ENCODE results near the gene KRTAP5-2. TPM values are rescaled to one million over a fixed set of nuclear protein-coding genes. Genes with fewer than 3 reads are reported as not detected.

KRTAP5-2 gene
- total RNA-seq, 1 donor from 2014 or later = not detected

DNA sequence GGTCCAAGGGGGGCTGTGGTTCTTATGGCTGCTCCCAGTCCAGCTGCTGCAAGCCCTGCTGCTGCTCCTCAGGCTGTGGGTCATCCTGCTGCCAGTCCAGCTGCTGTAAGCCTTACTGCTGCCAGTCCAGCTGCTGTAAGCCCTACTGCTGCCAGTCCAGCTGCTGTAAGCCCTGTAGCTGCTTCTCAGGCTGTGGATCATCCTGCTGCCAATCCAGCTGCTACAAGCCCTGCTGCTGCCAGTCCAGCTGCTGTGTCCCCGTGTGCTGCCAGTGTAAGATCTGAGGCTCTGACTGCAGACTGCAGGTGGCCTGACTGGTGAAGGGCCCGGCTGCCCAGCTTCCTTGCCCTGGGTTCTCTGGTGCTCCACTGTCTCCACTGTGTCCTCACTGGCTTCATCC, 32.2 kb upstream of the KRTAP5-2 start:
- no peak for DNase-seq (ENCODE audit: low read depth)
- no peaks in the 10 kb centered on the region for H3K36me3 ChIP-seq (ENCODE audit: control insufficient read depth, insufficient read depth, low read length)
- no peak overlapping the region for H3K4me3 ChIP-seq (ENCODE audit: low read depth, low read length)
- TF ChIP-seq, protein P1, sequence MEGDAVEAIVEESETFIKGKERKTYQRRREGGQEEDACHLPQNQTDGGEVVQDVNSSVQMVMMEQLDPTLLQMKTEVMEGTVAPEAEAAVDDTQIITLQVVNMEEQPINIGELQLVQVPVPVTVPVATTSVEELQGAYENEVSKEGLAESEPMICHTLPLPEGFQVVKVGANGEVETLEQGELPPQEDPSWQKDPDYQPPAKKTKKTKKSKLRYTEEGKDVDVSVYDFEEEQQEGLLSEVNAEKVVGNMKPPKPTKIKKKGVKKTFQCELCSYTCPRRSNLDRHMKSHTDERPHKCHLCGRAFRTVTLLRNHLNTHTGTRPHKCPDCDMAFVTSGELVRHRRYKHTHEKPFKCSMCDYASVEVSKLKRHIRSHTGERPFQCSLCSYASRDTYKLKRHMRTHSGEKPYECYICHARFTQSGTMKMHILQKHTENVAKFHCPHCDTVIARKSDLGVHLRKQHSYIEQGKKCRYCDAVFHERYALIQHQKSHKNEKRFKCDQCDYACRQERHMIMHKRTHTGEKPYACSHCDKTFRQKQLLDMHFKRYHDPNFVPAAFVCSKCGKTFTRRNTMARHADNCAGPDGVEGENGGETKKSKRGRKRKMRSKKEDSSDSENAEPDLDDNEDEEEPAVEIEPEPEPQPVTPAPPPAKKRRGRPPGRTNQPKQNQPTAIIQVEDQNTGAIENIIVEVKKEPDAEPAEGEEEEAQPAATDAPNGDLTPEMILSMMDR (IDR thresholded peaks at IDR 0.05; ENCODE audit: insufficient read depth, low read length, poor library complexity, severe bottlenecking) = no peak
- peaks cover 36% of the 10 kb centered on the region for H3K27me3 ChIP-seq (ENCODE audit: control insufficient read depth, insufficient read depth, low read length)

DNA sequence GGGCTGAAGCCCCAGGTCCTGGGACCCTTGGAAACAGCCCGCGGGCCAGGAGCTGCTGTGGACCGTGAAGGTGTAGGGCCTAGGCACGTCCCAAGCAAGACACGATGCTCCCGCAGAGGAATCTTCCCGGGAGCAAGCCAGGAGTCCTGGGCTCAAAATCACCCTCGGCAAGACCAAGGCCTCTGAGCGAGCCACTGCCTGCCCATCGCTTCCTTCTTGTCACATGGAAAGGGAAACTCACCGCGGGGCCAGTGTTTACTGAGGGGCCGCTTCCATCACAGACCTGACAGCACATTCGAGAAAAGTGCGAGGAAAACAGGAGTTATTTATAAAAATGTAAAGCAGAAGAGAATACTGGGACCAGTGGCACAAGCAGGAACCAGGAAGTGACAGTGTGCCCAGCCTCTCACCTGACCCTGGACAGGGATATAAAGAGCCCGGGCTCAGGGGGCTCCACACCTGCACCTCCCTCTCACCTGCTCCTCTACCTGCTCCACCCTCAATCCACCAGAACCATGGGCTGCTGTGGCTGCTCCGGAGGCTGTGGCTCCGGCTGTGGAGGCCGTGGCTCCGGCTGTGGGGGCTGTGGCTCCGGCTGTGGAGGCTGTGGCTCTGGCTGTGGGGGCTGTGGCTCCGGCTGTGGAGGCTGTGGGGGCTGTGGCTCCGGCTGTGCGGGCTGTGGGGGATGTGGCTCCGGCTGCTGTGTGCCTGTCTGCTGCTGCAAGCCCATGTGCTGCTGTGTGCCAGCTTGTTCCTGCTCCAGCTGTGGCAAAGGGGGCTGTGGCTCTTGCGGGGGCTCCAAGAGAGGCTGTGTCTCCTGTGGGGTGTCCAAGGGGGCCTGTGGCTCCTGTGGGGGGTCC, 31.5 kb upstream of the KRTAP5-2 start, which contains the start of gene KRTAP5-5:
TSS of gene KRTAP5-5 (plus strand) at position 450 of the 860 bp plus-strand sequence. CDS start at position 516, 66 bp downstream.
- peaks cover 41% of the 10 kb centered on the region for H3K27me3 ChIP-seq (ENCODE audit: control insufficient read depth, insufficient read depth, low read length)

DNA sequence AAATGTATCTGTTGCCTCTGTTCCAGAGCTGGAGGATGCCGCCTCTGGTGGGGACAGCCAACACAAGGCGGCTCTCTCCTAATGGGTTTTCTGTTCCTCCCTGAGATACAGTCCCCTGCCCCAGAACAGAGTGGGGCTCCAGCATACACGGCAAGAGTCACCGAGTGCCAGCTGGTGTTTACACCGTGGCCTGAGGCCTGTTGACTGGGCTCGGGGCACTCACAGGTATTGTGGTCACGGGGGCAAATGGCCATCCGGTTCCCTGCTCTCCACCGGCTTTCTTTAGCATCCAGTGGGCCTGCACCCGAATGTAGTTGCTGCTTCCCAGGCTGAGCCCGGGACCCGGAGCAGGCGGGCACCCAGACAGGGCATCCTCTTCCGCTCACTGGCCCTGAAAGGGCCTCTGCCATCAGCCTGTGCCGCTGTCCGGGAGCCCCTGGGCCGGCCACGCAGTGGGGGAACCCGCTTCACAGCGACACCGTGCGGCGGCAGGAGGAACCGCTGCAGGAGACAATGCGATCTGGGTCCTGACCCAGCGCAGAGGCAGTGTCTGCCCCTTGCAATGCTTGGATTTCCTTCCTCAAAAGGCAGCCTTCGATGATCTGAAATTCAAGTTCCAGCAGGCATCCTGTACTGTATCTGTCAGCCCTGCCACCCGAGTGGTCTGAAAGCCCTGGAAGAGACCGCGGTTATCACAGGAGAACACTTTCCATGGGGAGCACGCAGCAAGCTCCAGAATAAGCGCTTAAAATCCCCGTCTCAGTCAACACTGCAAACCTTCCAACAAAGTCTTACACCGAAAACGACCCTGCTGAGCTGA, 30.6 kb upstream of the KRTAP5-2 start:
- no peak for DNase-seq (ENCODE audit: low read depth)
- H3K27me3 ChIP-seq (ENCODE audit: control insufficient read depth, insufficient read depth, low read length) = peaks cover 39% of the 10 kb centered on the region
- H3K4me3 ChIP-seq (ENCODE audit: low read depth, low read length) = no peak overlapping the region

More for the DNA sequence above, 31.5 kb upstream of the KRTAP5-2 start, which contains the start of gene KRTAP5-5:
- no peak within 1 kb of the TSS for H3K4me3 ChIP-seq (ENCODE audit: low read depth, low read length)
- no peaks in the 10 kb centered on the region for H3K36me3 ChIP-seq (ENCODE audit: control insufficient read depth, insufficient read depth, low read length)
- TF ChIP-seq, protein P1 (IDR thresholded peaks at IDR 0.05; ENCODE audit: insufficient read depth, low read length, poor library complexity, severe bottlenecking) = no peak
- DNase-seq (ENCODE audit: low read depth) = no peak

DNA sequence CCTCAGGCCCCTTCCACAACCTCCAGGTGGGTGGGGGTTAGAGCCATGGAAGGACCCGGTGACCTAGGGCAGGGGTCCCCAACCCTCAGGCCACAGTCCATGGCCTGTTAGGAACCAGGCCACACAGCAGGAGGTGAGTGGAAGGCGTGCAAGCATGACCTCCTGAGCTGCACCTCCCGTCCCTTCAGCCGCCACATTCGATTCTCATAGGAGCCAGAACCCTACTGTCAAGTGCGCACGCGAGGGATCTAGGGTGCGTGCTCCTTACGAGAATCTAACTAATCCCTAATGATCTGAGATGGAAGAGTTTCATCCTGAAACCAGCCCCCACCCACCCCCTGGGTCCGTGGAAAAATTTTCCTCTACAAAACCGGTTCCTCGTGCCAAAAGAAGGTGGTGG, 27.4 kb upstream of the KRTAP5-2 start:
- Histone ChIP-seq H3K27me3 (ENCODE audit: control insufficient read depth, insufficient read depth, low read length) (peaks cover 24% of the 10 kb centered on the region), H3K36me3 (ENCODE audit: control insufficient read depth, insufficient read depth, low read length) (no peaks in the 10 kb centered on the region), H3K4me3 (ENCODE audit: low read depth, low read length) (no peak overlapping the region)
- no peak for DNase-seq (ENCODE audit: low read depth)
- TF ChIP-seq, protein P1 (IDR thresholded peaks at IDR 0.05; ENCODE audit: insufficient read depth, low read length, poor library complexity, severe bottlenecking) = no peak

More for the DNA sequence above, 30.6 kb upstream of the KRTAP5-2 start:
- no peaks in the 10 kb centered on the region for H3K36me3 ChIP-seq (ENCODE audit: control insufficient read depth, insufficient read depth, low read length)
- TF ChIP-seq, protein P1 (IDR thresholded peaks at IDR 0.05; ENCODE audit: insufficient read depth, low read length, poor library complexity, severe bottlenecking) = peak; percentile 96

DNA sequence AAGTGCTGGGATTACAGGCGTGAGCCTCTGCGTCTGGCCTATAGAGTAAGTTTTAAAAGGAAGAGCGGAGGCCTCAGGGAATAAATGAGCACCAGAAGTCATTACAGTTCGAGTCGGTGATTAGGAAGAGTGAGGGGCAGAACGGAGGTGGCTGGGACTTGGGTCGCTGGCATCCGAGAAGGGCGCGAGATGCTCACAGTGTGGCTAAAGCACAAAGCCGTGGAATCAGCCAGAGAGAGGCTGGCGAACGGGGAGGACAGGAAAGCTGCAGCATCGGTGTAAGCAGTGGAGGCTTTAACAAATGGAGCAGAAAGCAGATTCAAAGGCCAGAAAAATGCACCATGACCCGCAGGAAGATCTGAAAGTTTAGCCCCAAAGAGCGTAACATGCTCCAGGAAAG, 26.5 kb upstream of the KRTAP5-2 start:
- DNase-seq (ENCODE audit: low read depth) = no peak
- TF ChIP-seq, protein P1 (IDR thresholded peaks at IDR 0.05; ENCODE audit: insufficient read depth, low read length, poor library complexity, severe bottlenecking) = no peak
- Histone ChIP-seq H3K4me3 (ENCODE audit: low read depth, low read length) (no peak overlapping the region), H3K27me3 (ENCODE audit: control insufficient read depth, insufficient read depth, low read length) (peaks cover 21% of the 10 kb centered on the region), H3K36me3 (ENCODE audit: control insufficient read depth, insufficient read depth, low read length) (no peaks in the 10 kb centered on the region)

Measured in kidney epithelial cell (primary cell).